Measurements from ENCODE around the gene ABCE1.

ABCE1 gene

GRCh38 chr4:145097821-145098674 is at the start of gene ABCE1, which contains the start of gene ANAPC10:
Gene ABCE1, plus strand, starts transcription at chr4:145098311. Its CDS starts 6,102 bp downstream, at chr4:145104413.
Gene ANAPC10, minus strand, starts transcription at chr4:145098196. Its CDS starts 2,097 bp downstream, at chr4:145096099.
- peak; percentile 57 to 96 (median 87) for DNase-seq

GRCh38 chr4:145048817-145049216 is 49.3 kb upstream of the ABCE1 start:
- DNase-seq = no peak

- no peak for DNase-seq
Observed at GRCh38 chr4:145049241-145049640, 48.9 kb upstream of the ABCE1 start.

- DNase-seq = no peak
Observed at GRCh38 chr4:145055533-145056257, 42.4 kb upstream of the ABCE1 start.

GRCh38 chr4:145056325-145057130 is 41.6 kb upstream of the ABCE1 start:
- DNase-seq = no peak

GRCh38 chr4:145058256-145058655 is 39.9 kb upstream of the ABCE1 start:
- DNase-seq = no peak

GRCh38 chr4:145061318-145061920 is 36.7 kb upstream of the ABCE1 start:
- no peak for DNase-seq

- DNase-seq = no peak
Observed at GRCh38 chr4:145066063-145066501, 32.0 kb upstream of the ABCE1 start.

- DNase-seq = no peak
Observed at GRCh38 chr4:145069361-145069760, 28.8 kb upstream of the ABCE1 start.

GRCh38 chr4:145071560-145071959 is 26.6 kb upstream of the ABCE1 start:
- DNase-seq = no peak

GRCh38 chr4:145075742-145076468 is 22.2 kb upstream of the ABCE1 start:
- DNase-seq = no peak

GRCh38 chr4:145076469-145076855 is 21.6 kb upstream of the ABCE1 start:
- DNase-seq = no peak

- no peak for DNase-seq
Observed at GRCh38 chr4:145081756-145082155, 16.4 kb upstream of the ABCE1 start.

- no peak for DNase-seq
Observed at GRCh38 chr4:145083891-145084605, 14.1 kb upstream of the ABCE1 start.

GRCh38 chr4:145090380-145090779 is 7.7 kb upstream of the ABCE1 start:
- DNase-seq = no peak

GRCh38 chr4:145093638-145094037 is 4.5 kb upstream of the ABCE1 start:
- no peak for DNase-seq

- no peak for DNase-seq
Observed at GRCh38 chr4:145097331-145097820, 735 bp upstream of the ABCE1 start.

GRCh38 chr4:145098675-145099037 is 545 bp downstream of the ABCE1 start:
- peak in 26 of 56 donors; percentile 14 to 76 (median 55) for DNase-seq

GRCh38 chr4:145099653-145100052 is 1.5 kb downstream of the ABCE1 start:
- no peak for DNase-seq

- DNase-seq = no peak
Observed at GRCh38 chr4:145101091-145101490, 3.0 kb downstream of the ABCE1 start.

All from nucleus accumbens (tissue), 56 donors.